ENCODE results near the gene PRPF6.

The PRPF6 gene

DNA sequence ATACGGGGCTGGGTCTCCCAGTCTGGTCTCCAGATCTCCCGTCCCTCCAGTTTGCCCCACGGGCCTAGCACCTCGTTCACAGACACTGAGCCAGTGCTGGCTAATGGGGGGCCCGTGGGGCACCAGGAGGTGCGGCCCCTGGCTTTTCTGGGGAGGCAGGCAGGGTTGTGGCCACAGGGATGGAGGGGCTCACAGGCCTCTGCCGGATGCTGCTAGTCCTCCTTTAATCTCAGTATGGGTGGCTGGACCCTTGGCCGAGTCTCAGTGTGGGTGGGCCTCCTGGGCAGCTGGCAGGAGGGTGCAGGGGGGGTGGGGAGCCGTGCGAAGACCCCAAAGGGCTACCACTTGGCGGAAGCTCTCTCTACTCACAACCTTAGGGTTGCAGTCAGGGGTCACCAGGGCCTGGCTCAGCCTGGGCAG, 70.1 kb downstream of the PRPF6 start:
- no peak for DNase-seq (ENCODE audit: low read depth, low spot score)
- TF ChIP-seq, protein P1, sequence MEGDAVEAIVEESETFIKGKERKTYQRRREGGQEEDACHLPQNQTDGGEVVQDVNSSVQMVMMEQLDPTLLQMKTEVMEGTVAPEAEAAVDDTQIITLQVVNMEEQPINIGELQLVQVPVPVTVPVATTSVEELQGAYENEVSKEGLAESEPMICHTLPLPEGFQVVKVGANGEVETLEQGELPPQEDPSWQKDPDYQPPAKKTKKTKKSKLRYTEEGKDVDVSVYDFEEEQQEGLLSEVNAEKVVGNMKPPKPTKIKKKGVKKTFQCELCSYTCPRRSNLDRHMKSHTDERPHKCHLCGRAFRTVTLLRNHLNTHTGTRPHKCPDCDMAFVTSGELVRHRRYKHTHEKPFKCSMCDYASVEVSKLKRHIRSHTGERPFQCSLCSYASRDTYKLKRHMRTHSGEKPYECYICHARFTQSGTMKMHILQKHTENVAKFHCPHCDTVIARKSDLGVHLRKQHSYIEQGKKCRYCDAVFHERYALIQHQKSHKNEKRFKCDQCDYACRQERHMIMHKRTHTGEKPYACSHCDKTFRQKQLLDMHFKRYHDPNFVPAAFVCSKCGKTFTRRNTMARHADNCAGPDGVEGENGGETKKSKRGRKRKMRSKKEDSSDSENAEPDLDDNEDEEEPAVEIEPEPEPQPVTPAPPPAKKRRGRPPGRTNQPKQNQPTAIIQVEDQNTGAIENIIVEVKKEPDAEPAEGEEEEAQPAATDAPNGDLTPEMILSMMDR (IDR thresholded peaks at IDR 0.05; ENCODE audit: insufficient read depth, low read length, missing control alignments) = no peak
- H3K4me3 ChIP-seq (ENCODE audit: low read depth, low read length) = no peak overlapping the region
- POLR2A ChIA-PET = no interaction called here
- CTCF ChIA-PET = interaction anchor here (0.8 to 0.9 kb wide), 2 partner anchors 8 to 69 kb away, joined by 3 read pairs; no protein-coding TSS in a partner anchor

DNA sequence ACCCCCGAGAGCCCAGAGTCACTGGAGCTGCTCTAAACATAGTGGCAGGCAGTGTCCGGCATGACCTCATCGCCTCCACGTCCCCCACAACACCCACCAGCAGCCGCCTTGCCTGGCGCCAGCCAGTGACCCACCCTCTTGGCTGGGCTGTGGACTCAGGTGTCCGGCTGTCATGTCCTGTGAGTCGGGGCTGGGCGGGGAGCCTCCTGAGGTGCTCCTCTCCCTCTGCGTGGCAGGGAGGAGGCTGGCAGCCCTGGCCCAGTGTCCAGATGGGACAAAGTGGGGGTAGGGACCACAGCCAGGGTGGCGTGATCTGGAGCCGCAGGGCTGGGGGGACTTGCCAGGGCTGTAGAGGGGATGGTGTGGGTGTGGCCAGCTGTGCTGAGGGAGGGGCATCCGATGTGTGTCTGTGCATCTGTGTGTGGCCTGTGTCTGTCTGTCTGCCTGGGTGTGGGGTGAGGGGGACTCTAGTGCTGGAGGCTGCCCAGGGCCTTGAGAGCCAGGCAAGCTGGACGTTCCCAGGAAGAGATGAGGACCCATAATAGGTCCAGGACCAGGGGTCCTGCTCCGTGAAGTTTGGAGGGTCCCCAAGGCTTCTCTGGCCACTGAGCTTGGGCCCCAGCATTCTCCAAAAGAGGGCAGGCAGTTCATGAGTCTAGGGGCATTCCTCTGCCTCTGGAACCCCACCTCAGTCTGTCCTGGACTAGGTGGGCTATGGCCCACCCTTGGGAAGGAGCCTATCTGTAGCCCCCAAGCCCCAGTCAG, 70.8 kb downstream of the PRPF6 start:
- ChIA-PET POLR2A (interaction anchor here (1.2 kb wide), 1 partner anchor 11 kb away, joined by 4 read pairs; the partner anchor contains the start of gene TCEA2), CTCF (interaction anchor here (0.8 to 3.1 kb wide), 2 partner anchors 12 to 68 kb away, joined by 3 to 24 read pairs; no protein-coding TSS in a partner anchor)
- no peak for DNase-seq (ENCODE audit: low read depth, low spot score)
- TF ChIP-seq, protein P1 (IDR thresholded peaks at IDR 0.05; ENCODE audit: insufficient read depth, low read length, missing control alignments) = no peak
- H3K4me3 ChIP-seq (ENCODE audit: low read depth, low read length) = no peak overlapping the region

DNA sequence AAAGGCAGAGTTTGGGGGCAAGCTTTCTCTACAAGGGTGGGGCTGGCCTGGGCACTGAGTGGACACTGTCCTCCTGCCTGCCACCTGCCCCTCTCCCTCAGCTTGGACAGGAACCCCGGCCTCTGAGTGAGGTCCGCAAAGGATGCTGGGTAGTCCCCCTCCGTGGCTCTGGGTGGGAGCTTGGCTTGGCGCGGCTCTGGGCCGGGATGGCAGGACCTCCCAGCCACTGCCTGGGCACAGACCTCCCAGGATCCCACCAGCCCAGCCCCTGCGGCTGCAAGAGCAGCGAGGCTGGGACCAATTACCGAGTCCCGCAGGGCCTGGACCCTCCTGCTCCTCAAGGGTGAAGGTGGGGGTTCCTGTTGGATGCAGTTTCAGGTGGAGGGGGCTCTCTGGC, 71.4 kb downstream of the PRPF6 start:
- TF ChIP-seq, protein P1 (IDR thresholded peaks at IDR 0.05; ENCODE audit: insufficient read depth, low read length, missing control alignments) = no peak
- no peak for DNase-seq (ENCODE audit: low read depth, low spot score)
- ChIA-PET CTCF (interaction anchor here (1.0 to 3.1 kb wide), 3 partner anchors 8 to 68 kb away, joined by 4 to 24 read pairs (median 6); no protein-coding TSS in a partner anchor), POLR2A (interaction anchor here (1.2 kb wide), 1 partner anchor 10 kb away, joined by 4 read pairs; the partner anchor contains the start of gene TCEA2)
- H3K4me3 ChIP-seq (ENCODE audit: low read depth, low read length) = no peak overlapping the region

DNA sequence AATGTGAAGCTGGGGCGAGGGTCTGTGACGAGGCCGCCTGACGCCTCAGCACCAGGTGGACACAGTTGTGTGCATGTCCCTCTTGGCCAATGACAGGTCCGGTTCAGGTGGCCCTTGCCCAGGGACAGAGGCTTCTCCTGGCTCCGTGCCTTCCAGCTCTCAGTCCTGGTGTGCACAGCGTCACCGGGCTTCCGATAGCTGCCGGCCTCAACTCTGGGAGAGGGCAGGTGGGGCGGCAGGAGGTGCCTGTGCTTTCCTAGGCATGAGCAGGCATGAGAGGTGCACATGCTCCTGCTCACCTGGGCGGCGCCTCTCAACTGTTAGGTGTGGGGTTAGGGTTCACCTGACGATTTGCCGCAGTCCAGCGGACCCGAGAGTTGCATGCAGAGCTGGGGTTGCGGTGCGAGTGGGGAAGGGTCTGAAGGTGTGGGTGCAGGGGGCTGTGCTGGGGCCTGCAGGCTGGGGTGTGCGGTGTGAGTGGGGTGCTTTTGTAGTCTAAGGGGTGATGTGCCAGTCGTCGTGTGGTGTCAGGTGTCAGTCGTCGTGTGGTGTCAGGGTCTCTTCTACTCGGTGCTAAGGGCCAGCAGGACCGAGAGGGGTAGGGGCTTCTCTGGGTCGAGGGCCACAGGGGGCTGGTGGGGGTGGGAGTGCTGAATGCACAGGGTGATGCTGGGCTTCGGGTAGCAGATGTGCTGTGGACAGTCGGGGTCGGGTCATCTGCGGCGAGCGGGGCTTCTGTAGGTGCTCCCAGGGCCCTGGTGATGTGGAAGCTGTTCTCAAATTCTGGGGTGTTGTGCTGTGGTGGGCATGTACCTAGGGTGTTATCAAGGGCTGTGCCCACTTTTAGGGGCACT, 72.3 kb downstream of the PRPF6 start:
- DNase-seq (ENCODE audit: low read depth, low spot score) = no peak
- ChIA-PET CTCF (interaction anchor here (0.9 to 3.1 kb wide), 7 partner anchors 9 to 515 kb away, joined by 3 to 24 read pairs (median 4); partner anchors contain the start of gene TCEA2), POLR2A (interaction anchor here (1.2 kb wide), 1 partner anchor 10 kb away, joined by 4 read pairs; the partner anchor contains the start of gene TCEA2)
- TF ChIP-seq, protein P1 (IDR thresholded peaks at IDR 0.05; ENCODE audit: insufficient read depth, low read length, missing control alignments) = no peak
- H3K4me3 ChIP-seq (ENCODE audit: low read depth, low read length) = no peak overlapping the region

DNA sequence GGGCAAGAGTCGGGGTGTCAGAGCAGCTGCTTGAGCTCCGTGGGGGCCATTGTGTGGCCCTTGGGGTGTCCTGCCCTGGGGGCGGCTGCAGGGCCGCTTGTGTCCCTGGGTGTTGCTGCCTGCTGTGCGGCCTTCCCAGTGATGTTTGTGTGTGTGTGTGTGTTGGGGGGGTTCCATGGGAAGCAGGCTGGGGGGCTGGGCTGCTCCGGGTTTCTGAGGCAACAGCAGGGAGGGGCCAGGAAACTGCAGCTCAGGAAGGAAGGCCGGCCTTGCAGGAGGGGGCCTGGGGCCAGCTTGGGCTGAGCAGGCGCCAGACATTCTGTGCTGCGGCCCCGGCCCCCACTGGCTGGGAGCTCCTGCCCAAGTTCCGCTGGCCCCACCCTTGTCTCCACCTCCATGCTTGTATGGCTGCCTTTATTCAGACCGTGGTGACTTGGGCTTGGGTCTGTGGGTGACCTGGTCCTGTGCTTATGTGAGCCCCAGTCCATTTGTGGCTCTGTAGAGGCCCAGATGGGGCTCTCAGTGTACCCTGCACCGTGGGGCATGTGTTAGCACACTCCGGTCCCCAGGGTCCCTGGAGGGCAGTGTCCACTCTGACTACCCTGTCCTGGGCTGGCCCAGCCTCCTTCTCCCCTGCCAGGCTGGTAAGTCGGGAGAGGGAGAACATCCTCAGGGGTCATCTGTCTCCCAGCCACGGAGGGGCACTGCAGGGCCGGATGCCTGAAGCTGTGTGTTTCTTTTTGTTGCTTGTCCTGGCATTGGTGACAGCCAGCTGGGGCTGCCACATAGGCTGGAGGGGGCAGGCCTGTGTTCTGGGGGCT, 73.1 kb downstream of the PRPF6 start:
- ChIA-PET CTCF (interaction anchor here (0.9 to 3.1 kb wide), 8 partner anchors 8 to 516 kb away, joined by 3 to 24 read pairs (median 5); partner anchors contain the start of gene TCEA2), POLR2A (interaction anchor here (1.3 kb wide), 1 partner anchor 9 kb away, joined by 6 read pairs; the partner anchor contains the start of gene TCEA2)
- DNase-seq (ENCODE audit: low read depth, low spot score) = no peak
- TF ChIP-seq, protein P1 (IDR thresholded peaks at IDR 0.05; ENCODE audit: insufficient read depth, low read length, missing control alignments) = peak; percentile 46
- no peak overlapping the region for H3K4me3 ChIP-seq (ENCODE audit: low read depth, low read length)
